Nephron progenitor cell (in vitro differentiated cells): ENCODE measurements around the gene TPD52L2.
A peak's percentile ranks its signal among the peaks of the same experiment; 100 is the strongest.

ENCODE experiments used
- DNase-seq: peaks from one replicate; pipeline ENCODE4 v3.0.0; 2021
- H3K27ac Mint-ChIP-seq: 2 replicates; pipeline ENCODE4 v1.8.0; 2021; ENCODE audit warnings: mild to moderate bottlenecking, moderate library complexity, mixed read lengths
- H3K27me3 Mint-ChIP-seq: 2 replicates; pipeline ENCODE4 v1.8.0; 2021; ENCODE audit warnings: mild to moderate bottlenecking, low read depth, mixed read lengths; ENCODE audit not compliant: poor library complexity
- H3K36me3 Mint-ChIP-seq: 2 replicates; pipeline ENCODE4 v1.8.0; 2021; ENCODE audit warnings: low read depth, mixed read lengths
- H3K4me1 Mint-ChIP-seq: 2 replicates; pipeline ENCODE4 v1.8.0; 2021; ENCODE audit warnings: mixed read lengths
- H3K4me3 Mint-ChIP-seq: 2 replicates; pipeline ENCODE4 v1.8.0; 2021; ENCODE audit warnings: mild to moderate bottlenecking, moderate library complexity, mixed read lengths
- H3K9me3 Mint-ChIP-seq: 2 replicates; pipeline ENCODE4 v1.8.0; 2021; ENCODE audit warnings: mild to moderate bottlenecking, moderate library complexity, mixed read lengths
- TF ChIP-seq, protein P1 (sequence below): fragments of 200-600 bp; sonication (generic); IDR thresholded peaks from 2 replicates; pipeline ENCODE4 v1.5.0; 2021; ENCODE audit warnings: antibody characterized with exemption

The TPD52L2 gene

DNA sequence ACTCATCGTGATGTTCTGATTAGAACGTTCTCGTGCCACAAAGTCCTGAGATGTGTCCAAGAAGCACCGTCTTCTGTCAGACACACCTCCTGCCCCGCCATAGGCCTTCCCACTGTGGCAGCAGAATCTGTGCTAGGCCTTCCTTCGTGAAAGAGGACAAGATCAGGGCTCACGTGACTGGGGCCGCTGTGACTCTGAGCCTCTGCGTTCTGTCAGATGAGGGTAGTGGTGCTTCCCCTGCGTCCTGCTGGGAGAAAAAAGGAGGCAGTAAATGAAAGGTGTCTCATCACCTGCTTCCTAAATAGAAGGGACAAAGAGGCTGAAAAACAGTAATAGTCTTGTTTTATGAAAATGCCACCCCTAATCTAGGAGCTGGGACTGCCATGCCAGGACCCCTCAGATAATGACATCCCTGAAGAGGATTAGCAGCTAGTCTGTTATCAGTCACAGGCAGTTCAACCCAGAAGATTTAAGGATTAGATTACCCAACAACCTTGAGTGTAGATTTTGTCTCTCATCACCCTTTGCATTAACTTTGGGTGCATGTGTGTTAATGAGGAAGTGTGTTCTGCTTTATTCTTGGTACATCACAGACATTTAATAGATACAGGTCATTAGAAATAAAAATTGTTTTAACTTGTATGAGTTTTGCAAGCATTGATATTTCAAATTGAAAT is 34.0 kb downstream of the TPD52L2 start:
- H3K27ac Mint-ChIP-seq = peak overlapping the region; percentile 69
- H3K27me3 Mint-ChIP-seq = peaks cover 3% of the 10 kb centered on the region
- no peaks in the 10 kb centered on the region for H3K9me3 Mint-ChIP-seq
- peaks cover 36% of the 10 kb centered on the region for H3K4me1 Mint-ChIP-seq
- H3K4me3 Mint-ChIP-seq = no peak overlapping the region
- TF ChIP-seq, protein P1, sequence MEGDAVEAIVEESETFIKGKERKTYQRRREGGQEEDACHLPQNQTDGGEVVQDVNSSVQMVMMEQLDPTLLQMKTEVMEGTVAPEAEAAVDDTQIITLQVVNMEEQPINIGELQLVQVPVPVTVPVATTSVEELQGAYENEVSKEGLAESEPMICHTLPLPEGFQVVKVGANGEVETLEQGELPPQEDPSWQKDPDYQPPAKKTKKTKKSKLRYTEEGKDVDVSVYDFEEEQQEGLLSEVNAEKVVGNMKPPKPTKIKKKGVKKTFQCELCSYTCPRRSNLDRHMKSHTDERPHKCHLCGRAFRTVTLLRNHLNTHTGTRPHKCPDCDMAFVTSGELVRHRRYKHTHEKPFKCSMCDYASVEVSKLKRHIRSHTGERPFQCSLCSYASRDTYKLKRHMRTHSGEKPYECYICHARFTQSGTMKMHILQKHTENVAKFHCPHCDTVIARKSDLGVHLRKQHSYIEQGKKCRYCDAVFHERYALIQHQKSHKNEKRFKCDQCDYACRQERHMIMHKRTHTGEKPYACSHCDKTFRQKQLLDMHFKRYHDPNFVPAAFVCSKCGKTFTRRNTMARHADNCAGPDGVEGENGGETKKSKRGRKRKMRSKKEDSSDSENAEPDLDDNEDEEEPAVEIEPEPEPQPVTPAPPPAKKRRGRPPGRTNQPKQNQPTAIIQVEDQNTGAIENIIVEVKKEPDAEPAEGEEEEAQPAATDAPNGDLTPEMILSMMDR = no peak
- DNase-seq = no peak
- peaks cover 11% of the 10 kb centered on the region for H3K36me3 Mint-ChIP-seq

DNA sequence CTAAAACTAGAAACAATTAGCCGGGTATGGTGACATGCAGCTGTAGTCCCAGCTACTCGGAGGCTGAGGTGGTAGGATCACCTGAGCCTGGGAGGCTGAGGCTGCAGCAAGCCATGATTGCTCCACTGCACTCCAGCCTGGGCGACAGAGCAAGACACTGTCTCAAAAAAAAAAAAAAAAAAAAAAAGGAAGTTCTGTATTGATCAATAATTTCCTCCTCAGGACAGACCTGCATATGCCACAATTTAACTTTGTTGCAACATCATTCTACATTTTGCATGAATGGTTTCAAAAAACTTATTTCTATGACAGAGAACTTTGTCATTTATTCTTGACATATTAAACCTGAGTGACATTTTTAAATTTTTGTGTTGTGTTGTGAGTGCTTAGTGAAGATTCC is 35.3 kb downstream of the TPD52L2 start:
- Mint-ChIP-seq H3K36me3 (peaks cover 11% of the 10 kb centered on the region), H3K9me3 (no peaks in the 10 kb centered on the region), H3K27me3 (peaks cover 3% of the 10 kb centered on the region), H3K4me1 (peaks cover 32% of the 10 kb centered on the region), H3K27ac (no peak overlapping the region), H3K4me3 (no peak overlapping the region)
- TF ChIP-seq, protein P1 = no peak
- DNase-seq = no peak

DNA sequence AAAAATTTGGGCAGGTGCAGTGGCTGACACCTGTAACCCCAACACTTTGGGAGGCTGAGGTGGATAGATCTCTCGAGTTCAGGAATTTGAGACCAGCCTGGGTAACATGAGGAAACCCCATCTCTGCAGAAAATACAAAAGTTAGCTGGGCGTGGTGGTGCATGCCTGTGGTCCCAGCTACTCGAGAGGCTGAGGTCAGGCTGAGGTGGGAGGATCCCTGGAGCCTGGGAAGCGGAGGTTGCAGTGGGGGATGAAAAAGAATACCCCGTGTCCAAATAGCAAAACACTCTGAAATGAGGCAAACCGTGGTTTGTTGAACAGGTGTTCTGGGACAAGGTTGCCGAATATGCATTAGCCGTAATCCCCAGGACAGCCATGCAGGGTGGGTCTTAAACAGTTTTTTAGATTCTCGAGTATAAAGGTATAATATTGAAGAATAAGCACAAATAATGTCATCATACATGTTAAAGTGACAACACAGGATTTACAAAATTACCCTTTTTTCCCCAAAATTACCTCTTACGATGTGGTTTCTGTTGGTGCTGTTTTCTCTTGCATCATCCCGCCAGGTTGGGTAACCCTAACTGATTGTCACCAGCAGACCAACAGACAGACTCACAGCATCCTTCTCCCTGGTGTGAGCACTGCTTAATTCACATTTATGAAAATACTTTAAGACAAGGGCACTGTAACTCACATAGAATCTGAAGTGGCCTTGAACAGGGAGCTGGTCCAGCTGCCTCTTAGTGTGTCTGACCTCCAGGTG is 38.9 kb downstream of the TPD52L2 start:
- Mint-ChIP-seq H3K27me3 (no peaks in the 10 kb centered on the region), H3K4me3 (no peak overlapping the region), H3K4me1 (peaks cover 18% of the 10 kb centered on the region), H3K9me3 (no peaks in the 10 kb centered on the region), H3K27ac (peak overlapping the region; percentile 42), H3K36me3 (peaks cover 13% of the 10 kb centered on the region)
- TF ChIP-seq, protein P1 = no peak
- DNase-seq = no peak

DNA sequence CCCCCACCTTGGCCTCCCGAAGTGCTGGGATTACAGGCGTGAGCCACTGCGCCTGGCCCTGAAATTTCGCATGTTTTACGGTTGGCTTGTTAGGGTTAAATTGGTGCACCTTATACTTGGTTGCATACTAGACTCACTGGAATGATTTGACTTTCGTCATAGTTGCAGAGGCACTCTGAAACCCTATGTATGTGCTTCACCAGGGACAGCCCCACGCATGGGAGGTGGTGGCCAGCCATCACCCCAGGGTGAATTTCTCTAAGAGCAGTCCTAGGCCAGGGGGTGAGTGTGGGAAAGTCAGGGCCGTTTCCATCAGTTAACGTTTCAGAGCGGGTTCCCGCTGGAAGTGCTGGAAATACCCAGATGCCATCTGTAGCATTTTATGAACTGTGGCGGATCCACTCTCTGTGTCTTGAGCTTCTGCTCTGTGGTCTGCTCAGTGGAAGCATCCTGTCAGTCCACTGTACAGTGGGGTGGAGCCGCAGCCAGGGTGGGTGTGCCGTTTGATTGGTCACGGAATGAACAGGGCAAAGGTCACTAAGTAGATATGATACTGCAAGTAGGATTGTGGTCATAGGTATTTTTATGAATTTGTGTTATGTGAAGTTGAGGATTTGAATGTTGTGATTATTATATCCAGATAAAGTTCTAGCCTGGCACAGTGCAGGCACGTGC is 43.1 kb downstream of the TPD52L2 start:
- no peak for DNase-seq
- no peak overlapping the region for H3K27ac Mint-ChIP-seq

DNA sequence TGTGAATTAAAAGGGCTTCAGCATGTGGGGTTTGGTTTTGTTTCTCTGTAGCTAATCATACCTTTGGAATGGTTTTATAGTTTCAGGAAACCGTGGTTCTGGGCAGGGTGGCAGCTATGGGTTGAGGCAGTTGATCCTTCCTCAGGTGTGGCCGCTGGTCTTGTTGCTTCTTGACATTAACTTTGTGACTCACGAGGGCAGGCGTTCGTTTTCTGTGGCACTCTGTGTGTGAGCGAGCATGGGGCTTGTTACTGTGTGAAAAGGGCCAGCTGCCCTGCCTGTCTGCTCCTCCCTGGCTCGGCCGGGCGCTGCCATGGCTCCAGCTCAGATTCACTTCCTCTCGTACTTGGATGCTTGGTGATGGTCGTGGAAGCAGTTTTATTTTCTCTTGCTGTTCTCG is 46.1 kb downstream of the TPD52L2 start:
- TF ChIP-seq, protein P1 = no peak
- no peak for DNase-seq
- H3K4me3 Mint-ChIP-seq = peak overlapping the region; percentile 28
- peaks cover 47% of the 10 kb centered on the region for H3K4me1 Mint-ChIP-seq
- H3K27ac Mint-ChIP-seq = peak overlapping the region; percentile 55
- peaks cover 31% of the 10 kb centered on the region for H3K36me3 Mint-ChIP-seq
- H3K27me3 Mint-ChIP-seq = peaks cover 6% of the 10 kb centered on the region
- peaks cover 15% of the 10 kb centered on the region for H3K9me3 Mint-ChIP-seq

More for the DNA sequence above, 43.1 kb downstream of the TPD52L2 start:
- H3K9me3 Mint-ChIP-seq = no peaks in the 10 kb centered on the region
- H3K27me3 Mint-ChIP-seq = no peaks in the 10 kb centered on the region
- no peak overlapping the region for H3K4me3 Mint-ChIP-seq
- TF ChIP-seq, protein P1 = no peak
- peaks cover 44% of the 10 kb centered on the region for H3K4me1 Mint-ChIP-seq
- H3K36me3 Mint-ChIP-seq = peaks cover 13% of the 10 kb centered on the region
